OCI-LY7 (cell line): ENCODE data around the gene METTL8. TPM values are rescaled to one million over a fixed set of nuclear protein-coding genes. Genes with fewer than 3 reads are reported as not detected.

Experiments used
- BruUV-seq: library from RNA; stranded (reverse); fragments of 400-500 nt; replicated peaks from 2 replicates; lab custom pipeline; 2021; lab: Mats Ljungman, UMichigan
- CTCF ChIA-PET: fragments of 300-600 bp; sonication (Branson Sonifier 250); formaldehyde crosslinking; loops from one replicate; lab custom pipeline; 2022; ENCODE audit warnings: antibody characterized with exemption; ENCODE audit not compliant: unreplicated experiment; lab: Charles Lee
- POLR2A ChIA-PET: fragments of 300-600 bp; sonication (Branson Sonifier 250); formaldehyde crosslinking; loops from one replicate; lab custom pipeline; 2022; ENCODE audit warnings: antibody characterized with exemption; lab: Charles Lee
- DNase-seq: peaks from one replicate; pipeline ENCODE4 v3.0.0-alpha.2; 2015; ENCODE audit warnings: low spot score
- H2AFZ ChIP-seq: fragments of 200-600 bp; sonication (generic), shearing (Covaris generic); 2 replicates; pipeline ENCODE4 v1.6.1; 2014; ENCODE audit warnings: mild to moderate bottlenecking, antibody characterized with exemption, low read length, moderate library complexity
- H3K27ac ChIP-seq: fragments of 200-600 bp; sonication (generic); 2 replicates; pipeline ENCODE4 v1.5.1; 2014; ENCODE audit warnings: mixed run types, low read depth, mild to moderate bottlenecking, moderate library complexity, low read length, inconsistent platforms; ENCODE audit not compliant: poor library complexity, severe bottlenecking
- H3K36me3 ChIP-seq: fragments of 200-600 bp; sonication (generic); 2 replicates; pipeline ENCODE4 v1.6.1; 2014; ENCODE audit warnings: mild to moderate bottlenecking, antibody characterized with exemption, low read length, moderate library complexity, mixed read lengths; ENCODE audit not compliant: insufficient read depth
- H3K4me1 ChIP-seq: fragments of 200-600 bp; sonication (generic); 2 replicates; pipeline ENCODE4 v1.5.1; 2014; ENCODE audit warnings: mild to moderate bottlenecking, low read length; ENCODE audit not compliant: insufficient read depth, poor library complexity, severe bottlenecking
- H3K4me2 ChIP-seq: fragments of 200-600 bp; sonication (generic); 2 replicates; pipeline ENCODE4 v1.6.1; 2014; ENCODE audit warnings: mild to moderate bottlenecking, low read length
- H3K4me3 ChIP-seq: fragments of 200-600 bp; sonication (generic); 2 replicates; pipeline ENCODE4 v1.5.1; 2014; ENCODE audit warnings: mild to moderate bottlenecking, low read depth, low read length; ENCODE audit not compliant: poor library complexity, severe bottlenecking
- H3K79me2 ChIP-seq: fragments of 200-600 bp; sonication (generic); 2 replicates; pipeline ENCODE4 v1.6.1; 2016; ENCODE audit warnings: low read depth, mild to moderate bottlenecking, low read length, moderate library complexity, mixed read lengths; ENCODE audit not compliant: insufficient read depth
- H3K9me2 ChIP-seq: fragments of 200-600 bp; sonication (generic); 2 replicates; pipeline ENCODE4 v1.6.1; 2016; ENCODE audit warnings: mild to moderate bottlenecking, low read length, mixed read lengths; ENCODE audit not compliant: insufficient read depth
- H3K9me3 ChIP-seq: fragments of 200-600 bp; sonication (generic); 2 replicates; pipeline ENCODE4 v1.6.1; 2014; ENCODE audit warnings: mild to moderate bottlenecking, mixed run types, low read length, mixed read lengths
- H4K20me1 ChIP-seq: fragments of 200-600 bp; sonication (generic); 2 replicates; pipeline ENCODE4 v1.6.1; 2014; ENCODE audit warnings: mild to moderate bottlenecking, antibody characterized with exemption, low read length, moderate library complexity, mixed read lengths; ENCODE audit not compliant: insufficient read depth
- CTCF ChIP-seq: fragments of 200-600 bp; sonication (generic); conservative IDR thresholded peaks from 2 replicates; pipeline ENCODE4 v1.5.1; 2014; ENCODE audit warnings: mild to moderate bottlenecking, antibody characterized with exemption, low read length, moderate library complexity, mixed read lengths
- EZH2phosphoT487 ChIP-seq: fragments of 200-600 bp; sonication (generic); IDR thresholded peaks from 2 replicates; pipeline ENCODE4 v1.6.1; 2018; ENCODE audit warnings: low read depth, borderline replicate concordance, mild to moderate bottlenecking, mixed run types, antibody characterized with exemption, low read length, moderate library complexity, mixed read lengths
- intact Hi-C: fragments of 100-400 bp; cut with micrococcal nuclease; formaldehyde crosslinking; loops from one replicate; pipeline ENCODE4 v1.10.0; 2022; ENCODE audit not compliant: unreplicated experiment
- total RNA-seq, 2 experiments: library from RNA; depleted of rRNA in 1 of 2; stranded (reverse); fragments of >200 nt in 1 of 2; shearing (Covaris generic) in 1 of 2; gene quantifications; 2 replicates each; pipeline ENCODE4 v1.2.3, GENCODE V29; 2014 to 2022

METTL8 gene
- total RNA-seq, 2 experiments from 2014 or later = 11.8 to 33.0 TPM

GRCh38 chr2:171480908-171481307 lies 47.1 kb upstream of the METTL8 start:
- POLR2A ChIA-PET = no interaction called here
- H3K4me1 ChIP-seq = no peaks in the 10 kb centered on the region
- no peak overlapping the region for H3K27ac ChIP-seq
- no peaks in the 10 kb centered on the region for H3K9me3 ChIP-seq
- H2AFZ ChIP-seq = no peak overlapping the region
- H3K9me2 ChIP-seq = no peaks in the 10 kb centered on the region
- CTCF ChIA-PET = no interaction called here
- H3K4me2 ChIP-seq = no peak overlapping the region
- DNase-seq = no peak
- no peaks in the 10 kb centered on the region for H4K20me1 ChIP-seq
- H3K79me2 ChIP-seq = no peaks in the 10 kb centered on the region
- no TSS peak for BruUV-seq
- TF ChIP-seq EZH2phosphoT487 = no peak
- no peak for TF ChIP-seq CTCF
- no peak overlapping the region for H3K4me3 ChIP-seq
- intact Hi-C loops = no loop called here
- H3K36me3 ChIP-seq = peaks cover 94% of the 10 kb centered on the region

GRCh38 chr2:171479154-171479814 lies 45.5 kb upstream of the METTL8 start:
- Histone ChIP-seq H3K36me3 (peaks cover 94% of the 10 kb centered on the region), H3K9me2 (no peaks in the 10 kb centered on the region), H3K27ac (no peak overlapping the region), H3K79me2 (no peaks in the 10 kb centered on the region), H4K20me1 (no peaks in the 10 kb centered on the region), H3K9me3 (no peaks in the 10 kb centered on the region), H3K4me3 (no peak overlapping the region), H2AFZ (no peak overlapping the region), H3K4me1 (no peaks in the 10 kb centered on the region), H3K4me2 (no peak overlapping the region)
- BruUV-seq = no TSS peak
- intact Hi-C loops = no loop called here
- DNase-seq = no peak
- ChIA-PET POLR2A (interaction anchor here (0.6 to 1.6 kb wide), 3 partner anchors 27 to 444 kb away, joined by 3 to 5 read pairs (median 3); no protein-coding TSS in a partner anchor), CTCF (no interaction called here)
- TF ChIP-seq CTCF (no peak), EZH2phosphoT487 (no peak)

- ChIA-PET CTCF (no interaction called here), POLR2A (interaction anchor here (1.6 kb wide), 1 partner anchor 28 kb away, joined by 5 read pairs; no protein-coding TSS in a partner anchor)
- Histone ChIP-seq H3K4me2 (no peak overlapping the region), H2AFZ (no peak overlapping the region), H3K4me1 (no peaks in the 10 kb centered on the region), H3K27ac (no peak overlapping the region), H3K4me3 (no peak overlapping the region), H4K20me1 (no peaks in the 10 kb centered on the region), H3K9me3 (no peaks in the 10 kb centered on the region), H3K9me2 (no peaks in the 10 kb centered on the region), H3K79me2 (no peaks in the 10 kb centered on the region), H3K36me3 (peaks cover 99% of the 10 kb centered on the region)
- TF ChIP-seq CTCF (no peak), EZH2phosphoT487 (no peak)
- intact Hi-C loops = no loop called here
- DNase-seq = no peak
- BruUV-seq = no TSS peak
Measured at GRCh38 chr2:171478345-171478744, 44.6 kb upstream of the METTL8 start.
